Measurements from ENCODE around the gene TMEM88. TPM values are rescaled to one million over a fixed set of nuclear protein-coding genes. Genes with fewer than 3 reads are reported as not detected.

The TMEM88 gene
- total RNA-seq, 1 donor from 2014 or later: 13.8 TPM

DNA sequence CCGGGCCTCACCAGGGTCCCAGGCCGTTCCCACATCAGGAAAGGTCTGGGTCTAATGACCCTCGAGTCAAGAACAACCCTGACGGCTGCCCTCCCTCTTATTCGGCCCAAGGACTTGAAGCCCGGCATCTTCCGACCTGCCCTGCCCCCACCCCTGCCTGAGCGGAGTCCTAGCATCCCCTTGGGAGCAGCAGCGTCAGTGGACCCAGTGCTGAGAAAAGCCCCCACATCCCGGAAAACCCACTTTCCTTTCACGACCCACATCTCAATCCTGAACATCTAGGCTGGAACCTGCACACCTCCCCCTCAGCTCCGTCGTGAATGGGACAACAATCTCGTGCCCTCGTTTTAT lies 769 bp downstream of the TMEM88 start:
- H3K9me3 ChIP-seq (ENCODE audit: low read depth): no peaks in the 10 kb centered on the region
- H2AFZ ChIP-seq (replicated peaks): no peak overlapping the region
- peaks cover 73% of the 10 kb centered on the region for H3F3A ChIP-seq (ENCODE audit: low read depth)
- H3K4me2 ChIP-seq: peak overlapping the region; percentile 94
- no peak overlapping the region for H3K27ac ChIP-seq
- peaks cover 10% of the 10 kb centered on the region for H3K36me3 Mint-ChIP-seq
- peaks cover 11% of the 10 kb centered on the region for H3K27me3 Mint-ChIP-seq (ENCODE audit: insufficient read depth, low read depth)
- no peaks in the 10 kb centered on the region for H3K9me3 Mint-ChIP-seq
- H3K79me2 ChIP-seq (ENCODE audit: low read depth): peaks cover 20% of the 10 kb centered on the region
- H3K4me1 ChIP-seq: peaks cover 46% of the 10 kb centered on the region
- H3K4me3 Mint-ChIP-seq: no peak overlapping the region
- peaks cover 16% of the 10 kb centered on the region for H3K27me3 ChIP-seq
- H4K20me1 ChIP-seq (ENCODE audit: low read depth): peaks cover 57% of the 10 kb centered on the region
- H3K9ac ChIP-seq: no peak overlapping the region
- peak overlapping the region; percentile 7 for H3K27ac Mint-ChIP-seq
- TF ChIP-seq EZH2phosphoT487 (IDR thresholded peaks at IDR 0.05): no peak
- TF ChIP-seq, protein P1, sequence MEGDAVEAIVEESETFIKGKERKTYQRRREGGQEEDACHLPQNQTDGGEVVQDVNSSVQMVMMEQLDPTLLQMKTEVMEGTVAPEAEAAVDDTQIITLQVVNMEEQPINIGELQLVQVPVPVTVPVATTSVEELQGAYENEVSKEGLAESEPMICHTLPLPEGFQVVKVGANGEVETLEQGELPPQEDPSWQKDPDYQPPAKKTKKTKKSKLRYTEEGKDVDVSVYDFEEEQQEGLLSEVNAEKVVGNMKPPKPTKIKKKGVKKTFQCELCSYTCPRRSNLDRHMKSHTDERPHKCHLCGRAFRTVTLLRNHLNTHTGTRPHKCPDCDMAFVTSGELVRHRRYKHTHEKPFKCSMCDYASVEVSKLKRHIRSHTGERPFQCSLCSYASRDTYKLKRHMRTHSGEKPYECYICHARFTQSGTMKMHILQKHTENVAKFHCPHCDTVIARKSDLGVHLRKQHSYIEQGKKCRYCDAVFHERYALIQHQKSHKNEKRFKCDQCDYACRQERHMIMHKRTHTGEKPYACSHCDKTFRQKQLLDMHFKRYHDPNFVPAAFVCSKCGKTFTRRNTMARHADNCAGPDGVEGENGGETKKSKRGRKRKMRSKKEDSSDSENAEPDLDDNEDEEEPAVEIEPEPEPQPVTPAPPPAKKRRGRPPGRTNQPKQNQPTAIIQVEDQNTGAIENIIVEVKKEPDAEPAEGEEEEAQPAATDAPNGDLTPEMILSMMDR (IDR thresholded peaks at IDR 0.05): no peak
- TF ChIP-seq EZH2 (IDR thresholded peaks at IDR 0.05): no peak
- peaks cover 21% of the 10 kb centered on the region for H3K4me1 Mint-ChIP-seq
- no peak for DNase-seq (ENCODE audit: low spot score)
- peaks cover 9% of the 10 kb centered on the region for H3K36me3 ChIP-seq
- H3K4me3 ChIP-seq: peak overlapping the region; percentile 74

DNA sequence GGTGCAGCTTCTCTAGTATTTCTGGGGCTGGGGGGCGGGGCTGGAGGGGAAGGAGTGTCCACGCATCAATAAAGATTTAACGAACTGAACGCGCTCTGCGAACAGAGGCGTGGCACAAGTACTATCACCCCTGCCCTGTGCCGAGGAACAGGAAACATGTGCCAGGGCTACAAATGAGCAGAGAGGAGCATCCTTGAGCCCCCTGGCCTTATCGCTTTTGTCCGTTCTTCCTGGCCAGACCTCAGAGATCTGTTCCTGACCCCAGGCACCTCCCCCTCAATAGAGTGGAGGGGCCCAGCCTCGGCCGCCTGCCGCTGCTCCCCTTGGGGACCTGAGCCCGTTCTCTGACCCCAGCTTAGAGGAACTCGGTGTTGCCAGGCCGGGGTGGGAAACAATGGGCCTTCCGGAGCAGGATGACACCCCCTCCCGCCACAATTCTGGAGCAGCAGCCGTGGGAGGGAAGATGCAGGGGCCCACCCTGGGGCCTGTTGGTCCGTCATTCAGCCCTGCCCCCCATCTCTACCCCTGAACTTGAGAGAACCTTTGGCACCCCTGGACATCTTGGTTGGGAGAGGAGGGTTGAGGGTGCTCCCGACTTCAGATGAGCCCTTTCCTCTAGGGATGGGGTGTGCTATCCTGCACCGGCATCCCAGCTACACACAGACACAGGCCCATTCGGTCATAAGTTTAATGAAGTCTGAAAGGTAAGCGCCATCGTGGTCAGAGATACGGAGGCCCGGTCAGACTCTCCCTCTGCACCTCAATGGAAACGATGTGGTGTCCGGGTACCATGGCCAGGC lies 1.3 kb downstream of the TMEM88 start:
- Mint-ChIP-seq H3K27me3 (ENCODE audit: insufficient read depth, low read depth) (peaks cover 7% of the 10 kb centered on the region), H3K27ac (peak overlapping the region; percentile 7), H3K4me3 (no peak overlapping the region), H3K9me3 (no peaks in the 10 kb centered on the region), H3K36me3 (peaks cover 7% of the 10 kb centered on the region), H3K4me1 (peaks cover 18% of the 10 kb centered on the region)
- no peak for TF ChIP-seq EZH2phosphoT487 (IDR thresholded peaks at IDR 0.05)
- no peak for TF ChIP-seq EZH2 (IDR thresholded peaks at IDR 0.05)
- TF ChIP-seq, protein P1 (IDR thresholded peaks at IDR 0.05): no peak
- Histone ChIP-seq H3K4me2 (peak overlapping the region; percentile 94), H3K4me1 (peaks cover 46% of the 10 kb centered on the region), H4K20me1 (ENCODE audit: low read depth) (peaks cover 52% of the 10 kb centered on the region), H3K27ac (no peak overlapping the region), H3K79me2 (ENCODE audit: low read depth) (peaks cover 20% of the 10 kb centered on the region), H3K4me3 (peak overlapping the region; percentile 74), H2AFZ (replicated peaks) (no peak overlapping the region), H3F3A (ENCODE audit: low read depth) (peaks cover 67% of the 10 kb centered on the region), H3K9ac (no peak overlapping the region), H3K27me3 (peaks cover 16% of the 10 kb centered on the region), H3K9me3 (ENCODE audit: low read depth) (no peaks in the 10 kb centered on the region), H3K36me3 (peaks cover 9% of the 10 kb centered on the region)
- peak; percentile 57 for DNase-seq (ENCODE audit: low spot score)

DNA sequence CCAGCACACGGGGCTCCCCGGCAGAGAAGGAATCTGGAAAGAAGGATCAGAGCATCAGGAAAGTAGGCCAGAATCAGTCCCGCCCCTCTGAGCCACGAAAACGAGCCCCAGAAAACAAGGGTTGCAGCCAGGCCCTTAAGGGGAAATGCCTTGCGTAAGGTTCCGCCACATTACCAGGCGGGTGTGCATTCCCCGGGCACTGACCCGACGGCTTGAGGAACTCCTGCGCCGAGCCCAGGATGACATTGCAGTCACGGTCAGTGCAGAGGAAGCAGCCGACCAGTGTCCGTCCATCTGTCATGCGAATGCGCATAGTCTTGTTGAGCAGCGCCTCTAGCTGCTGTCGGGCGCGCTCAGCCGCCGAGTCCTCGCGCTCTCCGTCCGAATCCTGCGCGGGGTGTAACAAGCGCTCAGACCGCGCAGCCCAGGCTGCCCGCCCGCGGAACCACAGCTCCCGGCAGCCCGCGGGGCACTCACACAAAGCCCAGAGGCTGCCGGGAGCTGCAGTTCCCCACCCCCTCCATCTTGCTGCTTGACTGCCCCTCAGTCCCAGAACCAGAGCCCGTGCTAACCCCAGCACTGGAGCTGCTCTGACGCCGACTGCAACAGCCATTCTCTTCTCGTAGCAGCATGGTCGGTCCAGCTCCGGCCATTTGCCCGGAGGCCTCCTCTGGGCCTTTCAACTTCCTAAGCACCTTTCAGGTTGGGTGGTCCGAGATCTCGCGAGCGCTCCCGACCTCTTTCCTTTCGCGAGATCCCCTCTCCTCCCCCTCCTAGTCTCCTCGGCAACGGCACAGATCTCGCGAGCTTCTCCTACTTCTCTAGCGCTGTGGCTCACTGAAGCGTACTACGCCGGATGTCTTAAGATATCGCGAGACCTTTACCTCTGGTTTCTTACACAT lies 2.2 kb downstream of the TMEM88 start, which contains the start of gene NAA38:
Gene NAA38, minus strand, starts transcription at position 749 of the 902 bp plus-strand sequence. Its CDS starts 96 bp downstream, at position 653.
- Histone ChIP-seq H3K4me3 (peak within 1 kb of the TSS; percentile 74), H2AFZ (replicated peaks) (peak within 1 kb of the TSS; percentile 98), H3K9ac (peak within 1 kb of the TSS; percentile 52), H3K27ac (peak within 1 kb of the TSS; percentile 77), H3K4me2 (peak within 1 kb of the TSS; percentile 94), H4K20me1 (ENCODE audit: low read depth) (peaks cover 46% of the 10 kb centered on the region), H3K4me1 (peaks cover 44% of the 10 kb centered on the region), H3K9me3 (ENCODE audit: low read depth) (no peaks in the 10 kb centered on the region), H3F3A (ENCODE audit: low read depth) (peaks cover 60% of the 10 kb centered on the region), H3K36me3 (peaks cover 9% of the 10 kb centered on the region), H3K79me2 (ENCODE audit: low read depth) (peaks cover 20% of the 10 kb centered on the region), H3K27me3 (peaks cover 15% of the 10 kb centered on the region)
- Mint-ChIP-seq H3K9me3 (no peaks in the 10 kb centered on the region), H3K36me3 (peaks cover 10% of the 10 kb centered on the region), H3K27me3 (ENCODE audit: insufficient read depth, low read depth) (peaks cover 3% of the 10 kb centered on the region), H3K27ac (no peak within 1 kb of the TSS), H3K4me3 (no peak within 1 kb of the TSS), H3K4me1 (peaks cover 15% of the 10 kb centered on the region)
- TF ChIP-seq EZH2phosphoT487 (IDR thresholded peaks at IDR 0.05) (no peak), EZH2 (IDR thresholded peaks at IDR 0.05) (peak; percentile 34)
- TF ChIP-seq, protein P1 (IDR thresholded peaks at IDR 0.05): peak; percentile 48
- peak; percentile 100 for DNase-seq (ENCODE audit: low spot score)

Measured in neural progenitor cell (in vitro differentiated cells).